Psoas muscle (tissue), 8 donors: ENCODE data around the gene TAF8. TPM values are rescaled to one million over a fixed set of nuclear protein-coding genes. Genes with fewer than 3 reads are reported as not detected.
A peak's percentile ranks its signal among the peaks of the same experiment; 100 is the strongest.

Experiments used
- ATAC-seq, 4 donors: fragments of 200-7000 bp; cut with Tn5 transposase; one replicate each; pipeline ENCODE4 v1.9.1; 2020; ENCODE audit warnings: moderate library complexity in 3 of 4, mild to moderate bottlenecking in 2 of 4
- DNase-seq, 2 donors: peaks; one replicate each; pipeline ENCODE4 v3.0.0-alpha.2; 2020
- H3K27ac ChIP-seq: fragments of 200-600 bp; one replicate; pipeline ENCODE4 v1.8.0; 2022
- H3K27me3 ChIP-seq, 3 donors: fragments of 200-600 bp in 1 of 3; one replicate each; pipeline versions ENCODE4 v1.6.1 to v1.8.0; 2013 to 2022; ENCODE audit warnings: low read length in 2 of 3, mild to moderate bottlenecking in 2 of 3, moderate library complexity in 1 of 3; ENCODE audit not compliant: insufficient read depth in 3 of 3
- H3K36me3 ChIP-seq, 2 donors: fragments of 200-600 bp in 1 of 2; one replicate each; pipeline versions ENCODE4 v1.6.1 to v1.8.0; 2013 to 2022; ENCODE audit warnings: low read depth in 1 of 2, mild to moderate bottlenecking in 1 of 2, moderate library complexity in 1 of 2; ENCODE audit not compliant: insufficient read depth in 1 of 2
- H3K4me1 ChIP-seq: fragments of 200-600 bp; one replicate; pipeline ENCODE4 v1.8.0; 2022
- H3K4me3 ChIP-seq: fragments of 200-600 bp; one replicate; pipeline ENCODE4 v1.8.0; 2022; ENCODE audit warnings: mild to moderate bottlenecking
- H3K9me3 ChIP-seq: fragments of 200-600 bp; one replicate; pipeline ENCODE4 v1.8.0; 2022
- WGBS, 3 donors: extraction: QIAGEN DNeasy Blood & Tissue Kit; methylation state at CpG; one replicate each; pipeline versions ENCODE4 v1.1.6 to v1.1.7; 2013; 5-methylcytosine and 5-hydroxymethylcytosine counted together
- intact Hi-C, 2 donors: fragments of 100-400 bp; cut with DNase I; formaldehyde crosslinking; loops; one replicate each; pipeline versions ENCODE4 v1.11.0 to v1.14.2; 2022
- polyA plus RNA-seq, 3 donors: library from polyadenylated mRNA; stranded (reverse); fragments of 200-250 nt; gene quantifications; one replicate each; pipeline ENCODE4 v1.2.3, GENCODE V29; 2013
- total RNA-seq, 4 donors: library from RNA; stranded (reverse); fragmentation: NEBNext Ultra II Directional in 2 of 4; extraction: Animal tissue kit (Norgen Biotek cat#: 25700) in 2 of 4; gene quantifications; one replicate each; pipeline versions ENCODE4 v1.2.1 to v1.2.4, GENCODE V29; 2021 to 2023
- TF ChIP-seq, protein P1 (sequence below): fragments of 200-600 bp; IDR thresholded peaks from one replicate; pipeline ENCODE4 v1.8.0; 2022; ENCODE audit warnings: antibody characterized with exemption
- donor health status: healthy with polysubstance abuse.
- donor health status: DM: no; HTN: no; CAD: no; lungs with moderate emphysema.
- donor health status: Bipolar disorder and iron deficiency.
- donor health status: healthy.
- donor health status: DM: yes; HTN: yes; CAD: no.
- donor health status: DM: no; HTN: no; CAD: no.
- donor health status: DM: no; HTN: no; CAD: no.
- donor health status: DM: yes; HTN: yes; CAD: no.

Gene TAF8
- total and polyA plus RNA-seq, 7 donors: 11.2 to 23.9 (median 17.9) TPM

DNA sequence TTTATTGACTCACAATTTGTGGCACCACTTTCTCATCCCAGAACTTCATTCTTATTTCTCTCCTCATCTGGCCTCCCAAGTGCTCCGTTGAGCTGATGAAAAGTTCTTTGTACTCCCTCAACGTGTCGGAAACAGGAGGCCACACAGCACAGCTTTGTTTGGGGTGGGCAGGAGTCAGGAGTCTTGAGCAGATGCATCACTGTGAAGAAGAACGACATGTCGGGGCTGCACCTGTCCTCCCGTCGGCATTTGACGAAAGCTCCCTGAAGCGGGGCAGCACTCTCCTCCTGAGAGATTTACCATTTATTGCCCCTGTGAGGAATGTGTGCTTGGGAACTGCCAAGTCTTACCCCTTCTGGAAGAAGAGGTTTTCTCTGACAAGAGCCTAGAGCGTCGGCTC, 28.1 kb downstream of the TAF8 start:
- intact Hi-C loops: loop anchor here in 1 of 2 donors (5.0 kb wide), 2 partner anchors 134 to 469 kb away; no protein-coding TSS in a partner anchor
- 72 to 77% (median 76%) methylated on average over 11 of the region's 11 CpGs for WGBS, 3 donors
- Histone ChIP-seq H3K36me3 (peaks cover 0 to 88% of the 10 kb centered on the region in 2 donors), H3K4me1 (no peaks in the 10 kb centered on the region), H3K27ac (no peak overlapping the region), H3K9me3 (no peaks in the 10 kb centered on the region), H3K27me3 (no peaks in the 10 kb centered on the region), H3K4me3 (no peak overlapping the region)
- DNase-seq: peak in 1 of 2 donors; percentile 27
- TF ChIP-seq, protein P1, sequence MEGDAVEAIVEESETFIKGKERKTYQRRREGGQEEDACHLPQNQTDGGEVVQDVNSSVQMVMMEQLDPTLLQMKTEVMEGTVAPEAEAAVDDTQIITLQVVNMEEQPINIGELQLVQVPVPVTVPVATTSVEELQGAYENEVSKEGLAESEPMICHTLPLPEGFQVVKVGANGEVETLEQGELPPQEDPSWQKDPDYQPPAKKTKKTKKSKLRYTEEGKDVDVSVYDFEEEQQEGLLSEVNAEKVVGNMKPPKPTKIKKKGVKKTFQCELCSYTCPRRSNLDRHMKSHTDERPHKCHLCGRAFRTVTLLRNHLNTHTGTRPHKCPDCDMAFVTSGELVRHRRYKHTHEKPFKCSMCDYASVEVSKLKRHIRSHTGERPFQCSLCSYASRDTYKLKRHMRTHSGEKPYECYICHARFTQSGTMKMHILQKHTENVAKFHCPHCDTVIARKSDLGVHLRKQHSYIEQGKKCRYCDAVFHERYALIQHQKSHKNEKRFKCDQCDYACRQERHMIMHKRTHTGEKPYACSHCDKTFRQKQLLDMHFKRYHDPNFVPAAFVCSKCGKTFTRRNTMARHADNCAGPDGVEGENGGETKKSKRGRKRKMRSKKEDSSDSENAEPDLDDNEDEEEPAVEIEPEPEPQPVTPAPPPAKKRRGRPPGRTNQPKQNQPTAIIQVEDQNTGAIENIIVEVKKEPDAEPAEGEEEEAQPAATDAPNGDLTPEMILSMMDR: no peak
- ATAC-seq: no peak

DNA sequence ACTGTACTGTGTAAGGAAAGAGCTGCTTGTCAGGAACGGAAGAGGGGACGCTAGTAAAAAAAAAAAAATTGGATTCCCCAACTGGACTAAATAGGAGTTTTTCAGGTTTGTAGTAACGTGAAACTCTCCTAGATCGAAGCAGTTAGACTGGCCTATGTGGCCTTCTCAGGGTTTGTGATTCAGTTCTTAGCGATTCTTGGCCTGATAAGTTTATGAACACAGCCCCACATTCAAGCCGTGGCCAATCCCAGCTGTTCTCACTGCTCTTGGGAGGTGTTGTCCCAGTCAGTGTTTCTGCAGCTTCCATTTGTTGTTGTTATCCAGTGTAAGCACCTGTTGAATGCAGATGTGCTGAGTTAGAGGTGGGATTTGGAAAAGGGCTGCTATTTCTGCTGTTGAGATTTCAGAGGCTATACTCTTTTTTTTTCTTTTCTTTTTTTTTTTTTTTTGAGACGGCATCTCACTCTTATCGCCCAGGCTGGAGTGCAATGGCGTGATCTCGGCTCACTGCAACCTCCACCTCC, 29.7 kb downstream of the TAF8 start:
- Histone ChIP-seq H3K4me3 (no peak overlapping the region), H3K36me3 (peaks cover 0 to 74% of the 10 kb centered on the region in 2 donors), H3K4me1 (no peaks in the 10 kb centered on the region), H3K27ac (no peak overlapping the region), H3K9me3 (no peaks in the 10 kb centered on the region), H3K27me3 (no peaks in the 10 kb centered on the region)
- DNase-seq (peak in 1 of 2 donors; percentile 6), ATAC-seq (no peak)
- TF ChIP-seq, protein P1: no peak
- intact Hi-C loops: loop anchor here in 1 of 2 donors (5.0 kb wide), 2 partner anchors 132 to 467 kb away; no protein-coding TSS in a partner anchor
- 81 to 82% (median 81%) methylated on average over 9 to 10 of the region's 10 CpGs for WGBS, 3 donors

DNA sequence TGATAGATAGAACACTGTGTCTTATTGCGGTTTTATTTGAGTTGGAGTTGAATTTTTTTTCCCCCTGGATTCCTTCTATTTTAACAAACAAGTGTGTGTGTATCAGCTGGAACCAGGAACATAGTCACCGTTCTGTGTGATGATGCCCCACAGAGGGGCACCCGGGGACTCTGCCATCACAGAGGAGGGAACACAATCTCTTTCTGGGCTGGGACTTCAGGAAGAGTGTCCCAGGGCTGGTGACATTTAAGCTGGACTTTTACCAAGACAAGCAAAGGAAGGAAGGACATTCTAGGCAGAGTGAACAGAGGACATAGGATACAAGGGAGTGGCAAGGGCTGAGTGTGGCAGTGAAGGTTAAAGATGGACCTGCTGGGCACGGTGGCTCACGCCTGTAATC, 33.2 kb downstream of the TAF8 start:
- Histone ChIP-seq H3K4me1 (no peaks in the 10 kb centered on the region), H3K27me3 (no peaks in the 10 kb centered on the region), H3K27ac (no peak overlapping the region), H3K36me3 (peaks cover 0 to 41% of the 10 kb centered on the region in 2 donors), H3K9me3 (no peaks in the 10 kb centered on the region), H3K4me3 (no peak overlapping the region)
- 63 to 74% (median 70%) methylated on average over 4 to 5 of the region's 5 CpGs for WGBS, 3 donors
- intact Hi-C loops: no loop called here
- TF ChIP-seq, protein P1: no peak
- no peak for ATAC-seq
- DNase-seq: peak in 1 of 2 donors; percentile 7

DNA sequence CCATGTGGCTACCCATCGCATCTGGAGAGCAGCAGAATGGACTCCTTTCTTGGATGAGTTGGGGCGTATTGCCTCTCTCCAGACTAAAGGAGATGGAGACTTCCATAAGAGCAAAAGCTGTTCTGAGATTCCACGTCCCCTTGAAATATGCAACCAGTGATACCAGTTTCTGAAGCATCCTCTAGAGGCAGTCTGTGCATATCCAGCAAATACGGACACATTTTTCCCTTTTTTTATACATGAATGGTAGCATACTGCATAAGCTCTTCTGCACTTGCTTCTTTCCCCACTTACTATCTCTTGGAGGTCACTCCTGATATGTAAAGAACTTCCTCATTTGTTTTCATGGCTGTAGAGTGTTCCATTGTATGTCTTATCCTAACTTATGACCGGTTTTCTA, 34.6 kb downstream of the TAF8 start:
- Histone ChIP-seq H3K4me3 (no peak overlapping the region), H3K9me3 (no peaks in the 10 kb centered on the region), H3K27me3 (no peaks in the 10 kb centered on the region), H3K27ac (no peak overlapping the region), H3K4me1 (no peaks in the 10 kb centered on the region), H3K36me3 (peaks cover 0 to 29% of the 10 kb centered on the region in 2 donors)
- ATAC-seq (no peak), DNase-seq (no peak)
- intact Hi-C loops: no loop called here
- TF ChIP-seq, protein P1: no peak
- 56 to 85% (median 80%) methylated on average over 5 of the region's 5 CpGs for WGBS, 3 donors
